C4-2B (cell line): ENCODE measurements around the gene PITPNM3.

Experiments
- H3K27ac ChIP-seq: fragments of 450-650 bp; 2 replicates; pipeline ENCODE4 v1.5.1; 2017
- CTCF ChIP-seq: fragments of 450-650 bp; conservative IDR thresholded peaks from 2 replicates; pipeline ENCODE4 v1.5.1; 2017; ENCODE audit warnings: mild to moderate bottlenecking
- ZFX ChIP-seq: fragments of 450-650 bp; IDR thresholded peaks from 2 replicates; pipeline ENCODE4 v1.6.1; 2017

The PITPNM3 gene

GRCh38 chr17:6496640-6497441 is 59.5 kb downstream of the PITPNM3 start:
- TF ChIP-seq CTCF (no peak), ZFX (no peak)
- H3K27ac ChIP-seq: no peak overlapping the region

GRCh38 chr17:6496116-6496481 is 60.3 kb downstream of the PITPNM3 start:
- TF ChIP-seq CTCF: no peak
- TF ChIP-seq ZFX: no peak
- H3K27ac ChIP-seq: no peak overlapping the region

GRCh38 chr17:6495450-6496115 is 60.8 kb downstream of the PITPNM3 start:
- TF ChIP-seq ZFX (no peak), CTCF (no peak)
- no peak overlapping the region for H3K27ac ChIP-seq

GRCh38 chr17:6494239-6494941 is 62.0 kb downstream of the PITPNM3 start:
- TF ChIP-seq CTCF: no peak
- TF ChIP-seq ZFX: no peak
- no peak overlapping the region for H3K27ac ChIP-seq

- TF ChIP-seq ZFX: no peak
- TF ChIP-seq CTCF: no peak
- H3K27ac ChIP-seq: no peak overlapping the region
Observed at GRCh38 chr17:6492892-6493674, 63.3 kb downstream of the PITPNM3 start.

GRCh38 chr17:6491071-6491700 is 65.2 kb downstream of the PITPNM3 start:
- TF ChIP-seq CTCF (no peak), ZFX (no peak)
- no peak overlapping the region for H3K27ac ChIP-seq
